ENCODE results near the gene PLN.

GRCh38 chr6:118569498-118569897, 21.4 kb downstream of the PLN start:
- TF ChIP-seq CTCF (IDR thresholded peaks at IDR 0.05) (no peak), POLR2A (IDR thresholded peaks at IDR 0.05) (no peak), EP300 (IDR thresholded peaks at IDR 0.05) (no peak)

All from ovary (tissue), 3 donors.